Activated T-cell treated with anti-CD3 and anti-CD28 coated beads, Interleukin-2, amount 50 U/mL, for 1 hour (primary cell): Measurements from ENCODE around the gene VPS13A.
A peak's percentile ranks its signal among the peaks of the same experiment; 100 is the strongest.
"Not testable (repeated sequence)": the region's sequence is repeated elsewhere in the genome, so short reads cannot be mapped to it uniquely, and the experiment has no call there.

Experiments used
- DNase-seq: peaks from one replicate; pipeline ENCODE4 v3.0.0-alpha.2; 2020

VPS13A gene

GRCh38 chr9:77429928-77430327 is 252.6 kb downstream of the VPS13A start:
- DNase-seq: no peak

GRCh38 chr9:77432053-77432452 is 254.7 kb downstream of the VPS13A start:
- DNase-seq: no peak

- DNase-seq: peak; percentile 44
These were observed 256.5 kb downstream of the VPS13A start for GRCh38 chr9:77433675-77434445.

GRCh38 chr9:77435277-77435676 is 257.9 kb downstream of the VPS13A start:
- DNase-seq: no peak

- no peak for DNase-seq
These were observed 258.4 kb downstream of the VPS13A start for GRCh38 chr9:77435688-77436087.

GRCh38 chr9:77438653-77439052 is 261.3 kb downstream of the VPS13A start:
- DNase-seq: no peak

GRCh38 chr9:77440057-77440456 is 262.7 kb downstream of the VPS13A start:
- DNase-seq: no peak

GRCh38 chr9:77441124-77441523 is 263.8 kb downstream of the VPS13A start:
- DNase-seq: not testable (repeated sequence)

- no peak for DNase-seq
These were observed 265.1 kb downstream of the VPS13A start for GRCh38 chr9:77442436-77442835.

- no peak for DNase-seq
These were observed 270.3 kb downstream of the VPS13A start for GRCh38 chr9:77447646-77448045.

- DNase-seq: no peak
These were observed 272.1 kb downstream of the VPS13A start for GRCh38 chr9:77449240-77450084.

GRCh38 chr9:77450085-77450475 is 272.7 kb downstream of the VPS13A start:
- DNase-seq: no peak

- no peak for DNase-seq
These were observed 274.2 kb downstream of the VPS13A start for GRCh38 chr9:77451507-77451906.

- DNase-seq: no peak
These were observed 276.7 kb downstream of the VPS13A start for GRCh38 chr9:77453825-77454647.

- no peak for DNase-seq
These were observed 277.3 kb downstream of the VPS13A start for GRCh38 chr9:77454663-77455062.

- peak; percentile 33 for DNase-seq
These were observed 278.1 kb downstream of the VPS13A start for GRCh38 chr9:77455312-77455927.

- peak; percentile 83 for DNase-seq
These were observed 279.6 kb downstream of the VPS13A start for GRCh38 chr9:77456829-77457437.

- DNase-seq: peak; percentile 51
These were observed 280.7 kb downstream of the VPS13A start for GRCh38 chr9:77457916-77458592.

- no peak for DNase-seq
These were observed 283.6 kb downstream of the VPS13A start for GRCh38 chr9:77460938-77461337.

- DNase-seq: no peak
These were observed 284.7 kb downstream of the VPS13A start for GRCh38 chr9:77462066-77462465.

GRCh38 chr9:77463151-77463550 is 285.8 kb downstream of the VPS13A start:
- no peak for DNase-seq

- DNase-seq: no peak
These were observed 287.3 kb downstream of the VPS13A start for GRCh38 chr9:77464661-77465060.
